SK-N-SH (cell line): ENCODE results near the gene ADAMTS2. TPM values are rescaled to one million over a fixed set of nuclear protein-coding genes. Genes with fewer than 3 reads are reported as not detected.

Source experiments
- CTCF ChIA-PET: fragments of 300-600, 350-600 bp; formaldehyde crosslinking; extraction: SDS; loops from one replicate; lab custom pipeline; 2021; lab: Yijun Ruan, JAX
- POLR2A ChIA-PET: fragments of 350-600 bp; sonication (Branson Sonifier 250); formaldehyde crosslinking; extraction: SDS; loops from one replicate; lab custom pipeline; 2020; ENCODE audit warnings: antibody characterized with exemption, inconsistent platforms; lab: Yijun Ruan, JAX
- DNase-seq: peaks from one replicate; pipeline ENCODE4 v3.0.0; 2012
- H2AFZ ChIP-seq: fragments of 200-600 bp; sonication (generic); 2 replicates; pipeline ENCODE4 v1.8.1; 2016; ENCODE audit warnings: antibody characterized with exemption, mild to moderate bottlenecking, low read depth
- H3F3A ChIP-seq: fragments of 200-600 bp; sonication (generic); replicated peaks from 2 replicates; pipeline ENCODE3; 2016; ENCODE audit warnings: antibody characterized with exemption, mild to moderate bottlenecking; ENCODE audit not compliant: insufficient read depth
- H3K27ac ChIP-seq, 2 experiments: fragments of 200-500 bp in 1 of 2; fragments of 200-600 bp in 1 of 2; sonication (Bioruptor generic) in 1 of 2; sonication (generic), shearing (Covaris generic) in 1 of 2; 2 replicates each; pipeline versions ENCODE4 v1.5.1 to v1.6.1; 2014 to 2016; ENCODE audit warnings: low read depth in 2 of 2, inconsistent platforms in 1 of 2, low read length in 1 of 2, mild to moderate bottlenecking in 1 of 2, mixed read lengths in 1 of 2
- H3K27me3 ChIP-seq: fragments of 200-600 bp; sonication (generic), shearing (Covaris generic); 2 replicates; pipeline ENCODE4 v1.6.1; 2016; ENCODE audit warnings: mixed run types; ENCODE audit not compliant: insufficient read depth
- H3K36me3 ChIP-seq, 2 experiments: fragments of 200-500 bp in 1 of 2; fragments of 200-600 bp in 1 of 2; sonication (Bioruptor generic) in 1 of 2; sonication (generic) in 1 of 2; replicated peaks in 1 of 2; 2 replicates each; pipeline versions ENCODE3 to v1.5.1; 2014 to 2016; ENCODE audit warnings: low read length in 1 of 2, mild to moderate bottlenecking in 1 of 2; ENCODE audit not compliant: insufficient read depth in 2 of 2, control insufficient read depth in 1 of 2
- H3K4me1 ChIP-seq, 2 experiments: fragments of 200-500 bp in 1 of 2; fragments of 200-600 bp in 1 of 2; sonication (Bioruptor generic) in 1 of 2; sonication (generic), shearing (Covaris generic) in 1 of 2; 2 replicates each; pipeline versions ENCODE4 v1.5.1 to v1.6.1; 2014 to 2016; ENCODE audit warnings: low read depth in 1 of 2, low read length in 1 of 2, mixed run types in 1 of 2; ENCODE audit not compliant: insufficient read depth in 2 of 2, control insufficient read depth in 1 of 2
- H3K4me2 ChIP-seq: fragments of 200-600 bp; sonication (generic), shearing (Covaris generic); 2 replicates; pipeline ENCODE4 v1.6.1; 2017; ENCODE audit warnings: mixed run types
- H3K4me3 ChIP-seq, 2 experiments: fragments of 200-500 bp in 1 of 2; fragments of 200-600 bp in 1 of 2; sonication (Bioruptor generic) in 1 of 2; sonication (generic), shearing (Covaris generic) in 1 of 2; 2 replicates each; pipeline versions ENCODE4 v1.5.1 to v1.8.1; 2014 to 2016; ENCODE audit warnings: low read depth in 2 of 2, inconsistent platforms in 1 of 2, low read length in 1 of 2, mild to moderate bottlenecking in 1 of 2, mixed read lengths in 1 of 2, moderate library complexity in 1 of 2
- H3K79me2 ChIP-seq: fragments of 200-600 bp; sonication (generic); 2 replicates; pipeline ENCODE4 v1.8.1; 2017; ENCODE audit warnings: mild to moderate bottlenecking; ENCODE audit not compliant: insufficient read depth
- H3K9ac ChIP-seq: fragments of 200-600 bp; sonication (generic); 2 replicates; pipeline ENCODE4 v1.6.1; 2017; ENCODE audit warnings: mixed run types
- H3K9me2 ChIP-seq: fragments of 200-600 bp; sonication (generic); 2 replicates; pipeline ENCODE4 v1.6.1; 2017; ENCODE audit warnings: mixed run types
- H3K9me3 ChIP-seq: fragments of 200-600 bp; sonication (generic); 2 replicates; pipeline ENCODE4 v1.6.1; 2017; ENCODE audit warnings: mixed run types, mild to moderate bottlenecking, moderate library complexity
- H4K20me1 ChIP-seq: fragments of 200-600 bp; sonication (generic); 2 replicates; pipeline ENCODE4 v1.6.1; 2017; ENCODE audit warnings: mild to moderate bottlenecking, mixed run types; ENCODE audit not compliant: insufficient read depth
- EZH2phosphoT487 ChIP-seq: fragments of 200-600 bp; sonication (generic); IDR thresholded peaks from 2 replicates; pipeline ENCODE4 v1.6.1; 2017; ENCODE audit warnings: low read depth, mixed run types, mild to moderate bottlenecking, antibody characterized with exemption, moderate library complexity, borderline replicate concordance
- FOXM1 ChIP-seq: IDR thresholded peaks from 2 replicates; pipeline ENCODE4 v1.4.0; 2012; ENCODE audit warnings: low read depth, mild to moderate bottlenecking
- GABPA ChIP-seq: IDR thresholded peaks from 2 replicates; pipeline ENCODE4 v1.4.0; 2012; ENCODE audit warnings: low read depth, mild to moderate bottlenecking
- MAX ChIP-seq: IDR thresholded peaks from 2 replicates; pipeline ENCODE4 v1.4.0; 2012; ENCODE audit warnings: low read depth
- NFIC ChIP-seq: IDR thresholded peaks from 2 replicates; pipeline ENCODE4 v1.4.0; 2012; ENCODE audit warnings: borderline replicate concordance
- PBX3 ChIP-seq: IDR thresholded peaks from 2 replicates; pipeline ENCODE4; 2012
- POLR2AphosphoS5 ChIP-seq: IDR thresholded peaks from 2 replicates; pipeline ENCODE4 v1.6.1; 2012; ENCODE audit warnings: low read depth, low read length
- SIN3A ChIP-seq: IDR thresholded peaks from 2 replicates; pipeline ENCODE4 v1.6.1; 2012; ENCODE audit warnings: low read depth, mild to moderate bottlenecking, low read length, moderate library complexity, borderline replicate concordance
- SMC3 ChIP-seq: IDR thresholded peaks from 2 replicates; pipeline ENCODE4 v1.6.1; 2012; ENCODE audit warnings: low read depth, low read length, improper control_type of control experiment
- TAF1 ChIP-seq: IDR thresholded peaks from 2 replicates; pipeline ENCODE4 v1.6.1; 2012; ENCODE audit warnings: low read depth, mild to moderate bottlenecking, low read length, moderate library complexity, borderline replicate concordance
- TEAD4 ChIP-seq: IDR thresholded peaks from 2 replicates; pipeline ENCODE4 v1.4.0; 2012; ENCODE audit warnings: mild to moderate bottlenecking, borderline replicate concordance; ENCODE audit not compliant: insufficient read depth
- USF1 ChIP-seq: IDR thresholded peaks from 2 replicates; pipeline ENCODE4 v1.4.0; 2012; ENCODE audit warnings: low read depth, borderline replicate concordance
- WGBS: methylation state at CpG from one replicate; pipeline ENCODE4 v1.1.6; 2017; ENCODE audit warnings: low lambda C conversion rate; 5-methylcytosine and 5-hydroxymethylcytosine counted together
- polyA plus RNA-seq, 3 experiments: library from polyadenylated mRNA; depleted of rRNA; stranded (reverse); fragments of >200 nt; gene quantifications; 2 replicates each; pipeline ENCODE4 v1.2.3, GENCODE V29; 2012

The ADAMTS2 gene
- polyA plus RNA-seq, 1 of the 3 experiments (the other 2 are of a cell fraction), result 0.12 TPM

- Histone ChIP-seq H3K27ac (no peak overlapping the region; a peak in 1 of 4 replicates), H2AFZ (no peak overlapping the region), H3K79me2 (no peaks in the 10 kb centered on the region), H3K36me3 (no peaks in the 10 kb centered on the region), H3K4me3 (no peak overlapping the region), H3K27me3 (no peaks in the 10 kb centered on the region), H3K9me2 (no peaks in the 10 kb centered on the region), H3F3A (no peaks in the 10 kb centered on the region), H3K4me2 (no peak overlapping the region), H3K4me1 (peaks cover 0 to 49% of the 10 kb centered on the region in 2 experiments; a peak in 1 of 4 replicates), H4K20me1 (no peaks in the 10 kb centered on the region), H3K9me3 (no peaks in the 10 kb centered on the region), H3K9ac (no peak overlapping the region)
- CTCF ChIA-PET, result no interaction called here
- WGBS, result 55% methylated on average over 8 of the region's 20 CpGs
- no peak for DNase-seq
- TF ChIP-seq PBX3 (no peak), GABPA (no peak), SIN3A (no peak)
- POLR2A ChIA-PET, result no interaction called here
Measured at GRCh38 chr5:179229331-179229831, 115.9 kb downstream of the ADAMTS2 start.

GRCh38 chr5:179228341-179229121, 116.7 kb downstream of the ADAMTS2 start:
- H3K27ac ChIP-seq, result no peak overlapping the region; a peak in 1 of 4 replicates
- no peaks in the 10 kb centered on the region for H3K9me2 ChIP-seq
- H3K4me1 ChIP-seq, result peaks cover 0 to 42% of the 10 kb centered on the region in 2 experiments; a peak in 1 of 4 replicates
- no peaks in the 10 kb centered on the region for H3K9me3 ChIP-seq
- CTCF ChIA-PET, result interaction anchor here (1.0 to 2.4 kb wide), 3 partner anchors 33 to 265 kb away, joined by 3 to 7 read pairs (median 5); no protein-coding TSS in a partner anchor
- H3F3A ChIP-seq, result no peaks in the 10 kb centered on the region
- no peak overlapping the region for H3K9ac ChIP-seq
- H3K27me3 ChIP-seq, result no peaks in the 10 kb centered on the region
- POLR2A ChIA-PET, result no interaction called here
- H3K4me3 ChIP-seq, result no peak overlapping the region
- H2AFZ ChIP-seq, result no peak overlapping the region
- H3K4me2 ChIP-seq, result no peak overlapping the region
- TF ChIP-seq FOXM1, result no peak
- TF ChIP-seq TAF1, result no peak
- no peak for TF ChIP-seq SMC3
- TF ChIP-seq POLR2AphosphoS5, result no peak
- no peak for TF ChIP-seq NFIC
- TF ChIP-seq USF1, result no peak
- TF ChIP-seq MAX, result no peak
- TF ChIP-seq TEAD4, result no peak
- TF ChIP-seq EZH2phosphoT487, result no peak
- no peaks in the 10 kb centered on the region for H3K79me2 ChIP-seq
- no peaks in the 10 kb centered on the region for H4K20me1 ChIP-seq
- DNase-seq, result peak; percentile 25
- 56% methylated on average over 8 of the region's 20 CpGs for WGBS
- no peaks in the 10 kb centered on the region for H3K36me3 ChIP-seq
